Measurements from ENCODE around the gene PTPRH. TPM values are rescaled to one million over a fixed set of nuclear protein-coding genes. Genes with fewer than 3 reads are reported as not detected.
A peak's percentile ranks its signal among the peaks of the same experiment; 100 is the strongest.
"Not testable (repeated sequence)": the region's sequence is repeated elsewhere in the genome, so short reads cannot be mapped to it uniquely, and the experiment has no call there.

Gene PTPRH
- total RNA-seq, 1 donor from 2014 or later: 6.3 TPM

DNA sequence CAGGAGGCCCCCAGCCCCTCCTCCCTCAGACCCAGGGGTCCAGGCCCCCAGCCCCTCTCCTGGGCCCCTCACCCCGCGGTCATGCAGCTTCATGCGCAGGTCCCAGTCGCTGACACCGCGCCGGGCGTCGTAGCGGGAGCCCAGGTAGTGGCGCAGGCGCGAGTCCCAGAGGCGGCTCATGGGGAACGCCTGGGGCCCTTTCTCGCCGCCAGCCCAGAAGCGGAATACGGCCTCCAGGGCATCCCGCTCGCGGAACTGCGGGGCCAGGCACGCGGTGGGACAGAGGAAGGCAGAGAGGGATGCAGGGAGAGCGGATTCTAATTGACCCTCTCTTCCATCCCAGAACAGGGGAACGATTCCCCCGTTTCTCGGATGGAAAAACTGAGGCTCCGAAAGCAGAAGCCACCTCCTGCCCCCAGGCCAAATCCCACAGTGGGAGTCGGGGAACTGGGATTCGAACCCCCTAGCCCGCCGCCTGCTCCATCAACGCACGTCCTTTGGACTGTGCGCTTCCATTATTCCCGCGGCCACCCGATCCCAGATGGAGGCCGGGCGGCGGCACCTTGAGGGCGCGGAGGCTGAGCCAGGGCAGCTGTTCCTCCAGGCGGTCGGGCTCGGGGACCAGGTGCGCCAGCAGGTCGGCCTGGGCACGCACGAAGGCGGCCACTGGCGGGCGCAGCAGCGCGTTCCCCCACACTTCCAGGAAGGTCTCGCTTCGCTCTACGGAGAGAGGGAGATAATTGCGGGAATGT lies 47.6 kb downstream of the PTPRH start:
- no peak for ATAC-seq
- no peak for DNase-seq (ENCODE audit: low spot score)

DNA sequence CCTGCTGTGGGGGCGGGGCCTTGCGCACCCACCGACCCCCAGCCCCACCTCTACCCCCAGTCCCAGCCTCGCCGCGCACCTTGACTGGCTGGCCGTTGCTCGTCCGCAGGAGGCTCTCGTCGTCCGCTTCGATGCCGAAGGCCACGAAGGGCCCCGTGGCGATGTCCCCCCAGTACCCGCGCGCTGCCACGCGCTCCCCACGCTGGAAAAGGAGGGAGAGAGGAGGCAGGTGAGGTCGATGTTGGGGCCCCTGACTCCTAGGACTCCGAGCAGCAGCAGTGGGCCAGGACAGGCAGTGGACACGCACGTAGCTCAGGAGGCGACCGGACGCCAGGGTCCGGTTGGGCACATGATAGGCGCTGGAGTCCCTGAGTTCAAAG lies 48.3 kb downstream of the PTPRH start:
- ATAC-seq (no peak), DNase-seq (ENCODE audit: low spot score) (no peak)

DNA sequence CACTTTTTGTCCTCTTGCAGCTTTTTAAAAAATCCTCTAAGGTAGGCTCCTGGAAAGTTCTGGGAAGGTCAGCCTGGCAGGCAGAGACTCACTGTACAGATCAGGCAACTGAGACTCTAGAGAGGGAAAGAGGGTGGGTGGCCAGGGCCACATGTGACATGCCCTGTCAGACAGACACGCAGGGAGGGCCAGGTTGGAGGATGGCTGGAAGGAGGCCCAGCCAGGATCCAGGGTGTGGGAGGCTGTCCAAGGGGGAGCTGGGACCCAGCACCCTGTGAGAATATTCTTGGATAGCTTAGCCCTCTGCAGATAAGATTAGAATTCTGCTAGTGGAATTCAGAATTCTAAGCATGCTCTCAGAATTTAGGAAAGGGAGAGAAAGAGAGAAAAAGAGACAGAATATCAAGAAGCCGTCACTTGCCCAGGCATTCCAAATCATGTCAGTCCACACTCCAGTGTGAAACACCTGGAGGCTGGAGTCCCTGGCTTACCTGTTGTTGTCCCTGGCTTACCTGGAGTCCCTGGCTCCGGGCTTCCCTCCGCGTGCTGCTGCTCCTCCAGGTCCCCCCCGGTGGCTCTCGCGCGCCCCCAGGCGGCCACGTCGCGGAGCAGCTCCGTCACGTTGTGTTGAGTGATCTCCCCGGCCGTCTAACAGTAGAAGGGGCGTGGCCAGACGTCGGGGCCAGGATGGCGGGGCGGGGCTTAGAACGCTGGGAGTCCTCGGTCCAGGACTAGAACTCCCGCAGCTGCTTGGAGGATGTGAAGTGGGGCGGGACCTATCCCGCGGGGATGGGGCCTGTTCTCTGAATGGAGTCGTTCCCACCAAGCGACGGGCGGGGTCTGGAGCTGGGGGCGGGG lies 48.9 kb downstream of the PTPRH start:
- ATAC-seq: peak; percentile 95

DNA sequence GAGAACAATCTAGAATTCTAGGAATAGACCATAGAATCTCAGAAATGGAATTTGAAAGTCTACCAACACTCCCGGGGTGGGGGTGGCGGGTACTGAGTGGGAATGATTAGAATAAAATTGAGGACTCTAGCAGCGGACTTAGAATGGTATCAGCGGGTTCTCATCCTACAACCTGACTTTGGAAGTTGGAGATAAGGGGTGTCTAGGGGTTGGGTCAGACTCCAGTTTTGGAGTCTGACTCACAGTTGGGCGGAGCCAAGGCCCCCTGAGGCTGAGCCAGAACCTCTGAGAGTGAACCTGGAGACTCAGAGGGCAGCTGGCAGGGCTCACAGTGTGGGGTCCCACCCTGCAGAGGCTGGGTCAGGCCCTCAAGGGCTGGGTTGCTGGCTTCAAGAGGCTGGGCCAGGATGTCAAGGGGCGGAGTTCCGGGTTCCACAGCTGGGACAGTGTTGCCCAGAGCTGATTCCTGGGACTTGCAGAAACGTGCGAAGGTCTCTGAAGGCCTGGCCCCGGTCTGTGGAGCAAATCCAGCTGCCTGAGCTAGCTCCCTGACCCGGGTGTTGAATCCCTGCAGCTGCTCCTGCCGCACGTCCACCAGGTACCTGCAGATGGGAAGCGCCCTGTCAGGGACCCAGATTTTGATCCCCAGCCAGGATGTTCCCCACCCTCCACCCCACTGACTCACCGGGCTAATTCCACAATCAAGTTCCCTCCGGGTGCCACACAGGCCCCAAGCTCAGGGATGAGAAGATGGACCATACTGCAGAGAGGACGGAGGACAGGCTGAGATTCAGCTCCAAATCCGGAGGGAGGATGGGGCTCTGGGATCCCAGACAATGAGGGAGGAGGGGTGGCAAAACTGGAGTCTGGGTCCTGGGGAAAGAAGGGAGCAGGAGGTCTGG lies 50.2 kb downstream of the PTPRH start:
- DNase-seq (ENCODE audit: low spot score) (no peak), ATAC-seq (no peak)

More for the DNA sequence above, 48.9 kb downstream of the PTPRH start:
- peak; percentile 73 for DNase-seq (ENCODE audit: low spot score)

DNA sequence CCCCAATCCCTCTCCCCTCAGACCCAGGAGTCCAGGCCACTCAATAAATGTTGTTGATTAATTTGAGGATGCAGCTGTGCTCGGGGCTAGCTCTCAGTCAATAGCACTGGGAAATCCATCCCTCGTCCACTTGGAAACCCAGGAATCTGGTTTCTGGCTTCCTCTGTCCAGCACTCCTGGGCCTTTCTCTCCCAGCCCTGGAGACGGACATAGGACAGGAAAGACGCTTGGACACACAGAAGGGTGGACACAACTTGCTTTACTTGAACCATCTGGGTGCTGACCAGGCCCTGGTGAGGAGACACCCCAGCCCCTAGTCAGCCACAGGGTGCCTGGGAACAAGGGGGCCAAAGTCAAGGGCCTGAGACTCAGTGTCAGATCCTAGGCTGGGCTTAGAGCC lies 50.9 kb downstream of the PTPRH start:
- ATAC-seq (no peak), DNase-seq (ENCODE audit: low spot score) (no peak)

DNA sequence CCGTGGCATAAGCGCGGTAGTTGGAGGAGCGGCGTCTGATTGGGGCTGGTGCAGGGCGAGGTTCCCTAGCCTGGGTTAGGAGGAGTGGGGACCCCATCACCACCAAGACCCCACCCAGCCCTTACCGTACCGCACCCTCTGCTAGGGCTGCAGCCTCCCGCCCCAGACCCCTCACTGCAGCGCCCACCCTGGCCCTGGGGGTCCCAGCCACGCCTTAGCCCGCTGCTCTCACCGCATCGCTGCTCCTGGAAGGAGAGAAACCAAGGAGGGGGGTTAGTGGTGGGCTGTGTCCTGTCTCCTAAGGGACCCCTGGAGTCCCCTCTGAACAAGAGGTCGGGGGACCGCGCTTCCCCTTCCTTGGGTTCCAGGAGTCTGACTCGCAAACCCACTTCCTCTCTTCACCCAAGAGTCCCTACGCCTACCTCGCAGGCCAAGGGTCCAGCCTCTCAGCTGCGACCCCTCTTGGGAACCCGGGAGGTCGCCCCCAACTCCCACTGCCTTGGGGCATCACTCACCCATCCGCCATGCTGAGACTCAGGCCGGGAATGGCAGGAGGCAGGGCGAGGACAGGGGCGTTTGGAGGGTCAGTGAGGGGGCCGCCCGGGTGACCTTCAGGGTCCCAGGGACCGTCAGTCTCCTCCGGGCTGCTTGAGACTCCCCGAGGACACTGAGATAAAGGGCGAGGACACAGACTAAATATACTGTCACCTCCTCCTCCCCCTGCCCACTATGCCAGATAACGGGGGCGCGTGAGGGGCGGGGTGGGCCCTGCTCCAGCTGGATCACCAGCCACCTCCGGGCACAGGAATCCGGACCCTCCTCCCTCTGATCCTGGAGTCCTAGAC lies 52.0 kb downstream of the PTPRH start, which contains the start of gene TNNI3:
Gene TNNI3, minus strand, starts transcription at position 669 of the 845 bp plus-strand sequence. Its CDS starts 143 bp downstream, at position 526.
- ATAC-seq: no peak
- no peak for DNase-seq (ENCODE audit: low spot score)

DNA sequence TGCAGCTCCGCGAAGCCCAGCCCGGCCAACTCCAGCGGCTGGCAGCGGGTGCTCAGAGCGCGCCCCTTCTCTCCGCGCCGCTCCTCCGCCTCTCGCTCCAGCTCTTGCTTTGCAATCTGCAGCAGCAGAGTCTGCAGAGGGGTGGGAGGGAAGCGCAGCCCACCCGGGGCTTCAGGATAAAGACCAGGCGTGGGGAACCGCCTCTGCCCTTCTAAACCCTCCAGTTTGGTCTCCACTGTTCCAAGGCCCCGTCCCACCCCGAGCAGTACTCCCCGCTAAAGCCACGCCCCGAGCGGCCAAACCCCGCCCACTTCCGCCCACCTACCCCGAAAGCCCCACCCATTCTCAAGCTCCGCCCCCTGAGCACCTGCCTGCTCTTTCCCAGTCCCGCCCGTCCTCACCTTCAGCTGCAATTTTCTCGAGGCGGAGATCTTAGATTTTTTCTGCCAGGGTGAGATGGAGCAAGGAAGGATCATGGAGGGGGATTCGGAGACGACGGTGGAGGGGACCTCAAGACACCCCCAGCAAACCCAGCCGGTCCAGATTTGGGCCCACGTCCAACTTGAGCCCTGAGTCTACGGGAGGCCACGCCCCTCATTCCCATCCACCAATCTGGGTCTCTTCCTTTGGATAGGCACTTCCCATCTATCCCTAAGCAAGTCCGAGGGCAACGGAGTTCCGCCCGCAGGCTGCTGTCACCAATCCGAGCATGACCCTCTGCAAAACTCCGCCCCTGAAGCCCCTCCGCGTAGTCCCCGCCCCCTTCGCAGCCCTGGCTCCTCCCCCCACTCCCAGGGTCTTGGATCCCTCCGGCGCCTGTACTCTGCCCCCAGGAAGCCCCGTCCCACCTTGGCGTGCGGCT lies 52.9 kb downstream of the PTPRH start:
- no peak for ATAC-seq

DNA sequence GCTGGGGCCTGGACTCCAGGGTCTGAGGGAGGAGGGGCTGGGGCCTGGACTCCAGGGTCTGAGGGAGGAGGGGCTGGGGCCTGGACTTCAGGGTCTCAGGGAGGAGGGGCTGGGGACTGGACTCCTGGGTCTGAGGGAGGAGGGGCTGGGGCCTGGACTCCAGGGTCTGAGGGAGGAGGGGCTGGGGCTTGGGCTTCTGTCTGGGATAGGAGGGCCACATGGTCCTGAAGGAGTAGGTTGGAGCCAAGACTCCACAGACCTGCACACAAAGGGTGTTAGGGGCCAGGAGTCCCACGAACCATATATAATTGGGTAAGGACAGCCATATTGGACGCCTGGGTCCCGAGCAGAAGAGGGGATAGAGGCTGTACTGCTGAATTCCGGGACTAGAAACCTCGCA lies 53.5 kb downstream of the PTPRH start:
- ATAC-seq; DNase-seq (ENCODE audit: low spot score): not testable (repeated sequence)

More for the DNA sequence above, 52.9 kb downstream of the PTPRH start:
- no peak for DNase-seq (ENCODE audit: low spot score)

DNA sequence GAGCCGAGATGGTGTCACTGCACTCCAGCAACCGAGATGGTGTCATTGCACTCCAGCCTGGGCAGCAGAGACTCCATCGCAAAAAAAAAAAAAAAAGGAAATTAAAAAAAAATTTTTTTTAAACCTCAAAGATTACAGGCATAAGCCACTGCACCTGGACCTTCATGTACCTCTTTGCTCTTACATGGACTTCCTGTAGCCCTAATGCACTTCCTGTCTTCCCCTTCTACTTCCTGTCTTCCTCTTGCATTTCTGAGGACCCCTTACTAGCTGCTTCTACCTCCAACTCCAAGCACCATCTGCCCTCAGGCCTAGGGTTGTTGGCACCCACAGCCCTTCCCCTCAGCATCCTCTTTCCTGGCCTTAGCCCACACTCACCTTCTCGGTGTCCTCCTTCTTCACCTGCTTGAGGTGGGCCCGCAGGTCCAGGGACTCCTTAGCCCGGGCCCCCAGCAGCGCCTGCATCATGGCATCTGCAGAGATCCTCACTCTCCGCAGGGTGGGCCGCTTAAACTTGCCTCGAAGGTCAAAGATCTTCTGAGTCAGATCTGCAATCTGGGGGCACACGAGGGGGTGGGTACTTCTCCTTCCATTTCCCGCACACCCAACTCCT lies 55.5 kb downstream of the PTPRH start:
- ATAC-seq: no peak

DNA sequence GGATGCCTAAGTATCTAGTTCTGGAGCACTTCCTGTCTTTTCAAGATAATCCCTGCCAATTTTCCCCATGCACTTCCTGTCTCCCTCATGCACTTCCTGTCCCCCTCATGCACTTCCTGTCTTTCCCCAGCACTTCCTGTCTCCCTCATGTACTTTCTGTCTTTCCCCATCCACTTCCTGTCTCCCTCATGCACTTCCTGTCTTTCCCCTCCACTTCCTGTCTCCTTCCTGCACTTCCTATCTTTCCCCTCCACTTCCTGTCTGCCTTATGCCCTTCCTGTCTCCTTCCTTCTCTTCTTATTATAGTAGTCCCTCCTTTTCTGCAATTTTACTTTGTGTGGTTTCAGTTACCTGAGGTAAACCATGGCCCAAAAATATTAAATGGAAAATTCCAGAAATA lies 57.3 kb downstream of the PTPRH start:
- ATAC-seq (no peak), DNase-seq (ENCODE audit: low spot score) (no peak)

More for the DNA sequence above, 55.5 kb downstream of the PTPRH start:
- no peak for DNase-seq (ENCODE audit: low spot score)

DNA sequence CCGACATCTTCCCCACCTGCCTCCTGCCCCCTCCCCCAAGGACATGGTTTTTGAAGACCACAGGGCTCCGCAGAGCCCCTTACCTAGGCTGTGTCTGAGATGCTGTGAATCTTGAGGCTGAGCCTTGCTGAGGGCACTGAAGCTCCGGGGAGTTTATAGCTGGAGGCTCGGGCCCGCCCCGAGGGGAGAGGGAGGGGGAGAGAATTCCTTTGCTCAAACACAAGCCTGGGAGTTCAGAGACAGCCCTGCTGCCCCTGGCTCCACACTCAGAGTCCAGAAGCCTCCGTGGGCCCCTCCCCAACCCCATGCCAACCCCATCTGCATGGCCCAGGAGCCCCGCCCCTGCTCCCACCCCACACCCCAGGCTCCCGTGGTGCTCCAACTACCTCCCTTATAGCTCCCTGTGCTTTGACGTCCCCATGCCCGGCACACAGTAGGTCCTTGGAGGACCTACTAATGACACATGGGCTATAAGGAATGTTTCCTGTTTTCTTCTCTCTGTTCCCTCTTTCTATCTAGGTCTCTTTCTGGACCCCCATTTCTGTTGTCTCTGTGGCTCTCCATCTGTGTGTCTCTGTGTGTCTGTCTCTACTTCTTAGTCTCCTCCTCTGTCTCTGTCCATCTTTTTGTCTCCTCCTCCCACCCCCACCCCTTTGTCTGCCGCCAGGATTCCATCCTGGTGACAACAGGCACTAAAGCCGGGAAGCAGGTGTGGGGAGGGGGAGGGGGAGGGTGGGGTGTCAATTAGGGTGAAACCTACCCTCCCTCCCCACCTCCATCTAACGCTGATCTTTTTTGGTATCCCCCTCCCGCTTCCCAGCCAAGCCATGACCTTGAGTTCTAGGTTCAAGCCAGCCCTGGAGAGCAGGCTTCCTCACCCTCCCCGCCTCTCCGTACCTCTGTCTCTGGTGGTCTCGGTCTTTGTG lies 60.0 kb downstream of the PTPRH start, which contains the start of gene TNNT1:
Gene TNNT1, minus strand, starts transcription at position 129 of the 926 bp plus-strand sequence. CDS start 2,049 bp downstream, outside the sequence.
- ATAC-seq (no peak), DNase-seq (ENCODE audit: low spot score) (no peak)

DNA sequence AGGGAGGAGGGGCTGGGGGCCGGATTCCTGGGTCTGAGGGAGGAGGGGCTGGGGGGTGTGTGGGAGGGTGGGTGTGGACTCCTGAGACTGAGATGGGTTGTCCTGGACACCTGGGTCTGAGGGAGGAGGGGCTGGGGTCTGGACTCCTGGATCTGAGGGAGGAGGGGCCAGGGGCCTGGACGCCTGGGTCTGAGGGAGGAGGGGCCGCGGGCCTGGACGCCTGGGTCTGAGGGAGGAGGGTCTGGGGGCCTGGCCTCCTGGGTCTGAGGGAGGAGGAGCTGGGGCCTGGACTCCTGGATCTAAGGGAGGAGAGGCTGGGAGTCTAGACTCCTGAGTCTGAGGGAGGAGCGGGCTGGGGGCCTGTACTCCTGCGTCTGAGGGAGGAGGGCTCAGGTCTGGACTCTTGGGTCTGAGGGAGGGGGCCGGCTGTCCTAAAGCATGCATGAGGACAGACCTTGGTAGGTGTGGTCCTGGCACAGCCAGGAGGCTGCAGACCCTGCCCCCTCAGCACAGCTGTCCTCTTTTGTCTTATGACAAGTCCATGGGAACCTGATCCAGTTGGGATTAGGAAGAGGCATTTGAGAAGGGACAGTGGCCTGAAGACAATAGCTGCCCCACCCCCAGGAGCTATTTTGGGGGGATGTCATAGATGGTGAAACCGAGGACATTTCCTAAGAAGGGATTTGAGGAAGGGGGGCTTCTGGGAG lies 61.6 kb downstream of the PTPRH start:
- ATAC-seq (no peak), DNase-seq (ENCODE audit: low spot score) (no peak)

DNA sequence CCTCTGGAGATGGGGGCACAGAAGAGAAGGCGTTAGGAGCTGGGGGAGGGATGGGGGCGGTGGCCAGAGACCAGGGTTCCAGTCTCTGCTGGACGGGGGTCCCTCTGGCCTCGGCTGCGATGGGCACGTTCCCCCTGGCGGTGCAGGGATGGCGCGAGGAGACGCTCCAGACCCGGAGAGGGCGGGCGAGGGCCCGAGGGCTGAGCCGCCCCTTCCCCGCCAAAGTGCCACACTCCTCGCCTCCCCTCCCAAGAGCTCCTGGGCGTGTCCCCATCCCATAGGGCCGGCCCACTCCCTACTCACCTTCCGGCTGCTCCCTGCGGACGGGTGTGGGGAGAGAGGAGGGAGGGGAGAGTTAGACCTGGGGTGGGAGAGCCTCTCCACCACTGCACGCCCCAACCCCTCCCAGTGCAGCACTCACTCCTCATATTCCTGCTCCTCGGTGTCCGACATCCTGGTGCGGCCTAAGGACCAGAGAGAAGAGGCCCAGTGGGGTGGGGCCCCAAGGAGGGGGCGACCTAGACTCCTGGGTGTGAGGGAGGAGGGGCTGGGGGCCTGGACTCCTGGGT lies 62.5 kb downstream of the PTPRH start:
- DNase-seq (ENCODE audit: low spot score) (no peak), ATAC-seq (no peak)

DNA sequence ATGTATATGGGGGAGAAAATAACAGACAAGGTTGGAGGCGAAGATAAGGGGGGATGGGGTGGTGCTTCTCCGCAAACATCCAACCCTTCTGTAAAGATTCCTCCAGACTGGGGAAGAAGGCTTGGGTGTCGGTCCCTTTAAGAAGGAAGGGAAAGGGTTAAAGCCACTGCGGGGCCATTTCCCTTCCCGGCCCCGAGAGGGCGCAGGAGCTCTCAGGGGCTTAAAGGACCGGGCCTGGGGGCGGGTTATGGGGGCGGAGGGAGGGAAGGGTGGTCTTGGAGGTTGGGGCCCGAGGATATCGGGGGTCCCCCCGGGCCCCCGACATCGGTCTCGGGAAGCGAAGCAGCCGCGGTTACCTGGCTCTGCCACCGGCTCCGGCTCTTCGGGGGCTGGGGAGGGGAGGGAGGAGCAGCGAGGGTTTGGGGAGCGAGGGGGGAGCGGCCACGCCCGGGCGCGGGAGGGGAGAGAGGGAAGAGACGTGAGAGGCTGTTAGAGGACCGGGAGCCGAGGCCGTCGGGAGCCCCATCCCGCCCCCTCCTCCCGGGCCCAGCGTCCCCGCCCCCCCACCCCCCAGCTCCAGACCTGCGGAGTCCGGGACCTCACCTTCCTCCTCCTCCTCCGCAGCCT lies 63.1 kb downstream of the PTPRH start:
- no peak for ATAC-seq
- no peak for DNase-seq (ENCODE audit: low spot score)

DNA sequence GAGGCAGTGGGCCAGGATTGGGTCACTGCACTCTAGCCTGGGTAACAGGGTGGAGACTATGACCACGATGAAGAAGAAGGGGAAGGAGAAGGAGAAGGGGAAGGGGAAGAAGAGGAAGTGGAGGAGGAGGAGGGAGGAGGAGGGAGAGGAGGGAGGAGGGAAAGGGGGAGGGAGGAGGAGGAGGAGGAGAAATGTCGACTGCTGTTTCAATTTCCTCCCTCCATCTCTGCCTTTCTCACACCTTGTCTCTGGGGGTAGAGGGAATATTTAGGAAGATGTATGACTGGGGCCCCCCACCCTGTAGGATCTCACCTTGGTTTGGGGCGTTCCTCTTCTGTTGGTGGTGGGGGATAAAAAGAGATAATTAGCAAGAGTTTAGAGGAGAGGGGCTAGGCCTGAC lies 64.1 kb downstream of the PTPRH start:
- ATAC-seq (no peak), DNase-seq (ENCODE audit: low spot score) (no peak)

DNA sequence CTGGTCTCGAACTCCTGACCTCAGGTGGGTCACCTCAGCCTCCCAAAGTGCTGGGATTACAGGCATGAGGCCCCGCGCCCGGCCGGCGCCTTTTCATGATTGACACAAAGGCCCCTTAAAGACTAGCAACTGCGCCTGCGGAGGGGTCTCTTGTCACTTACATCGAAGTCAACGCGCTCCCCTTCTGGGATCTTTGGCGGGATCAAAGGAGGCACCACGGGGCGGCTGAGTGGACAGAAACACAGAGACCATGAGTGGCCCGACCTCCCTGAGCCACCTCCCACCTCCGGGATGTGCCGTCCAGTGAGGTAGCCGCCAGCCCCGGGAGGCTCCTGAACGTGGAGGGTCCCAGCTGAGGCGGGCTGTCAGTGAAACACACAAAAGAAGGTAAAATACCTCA lies 67.6 kb downstream of the PTPRH start:
- ATAC-seq (no peak), DNase-seq (ENCODE audit: low spot score) (no peak)
